ENCODE measurements around the gene SPHK2. TPM values are rescaled to one million over a fixed set of nuclear protein-coding genes. Genes with fewer than 3 reads are reported as not detected.

The SPHK2 gene
- total and polyA plus RNA-seq, 2 of the 8 experiments (the other 6 are each of a cell fraction or from before 2014, with no cell fraction given), result 43.9 to 60.9 TPM

DNA sequence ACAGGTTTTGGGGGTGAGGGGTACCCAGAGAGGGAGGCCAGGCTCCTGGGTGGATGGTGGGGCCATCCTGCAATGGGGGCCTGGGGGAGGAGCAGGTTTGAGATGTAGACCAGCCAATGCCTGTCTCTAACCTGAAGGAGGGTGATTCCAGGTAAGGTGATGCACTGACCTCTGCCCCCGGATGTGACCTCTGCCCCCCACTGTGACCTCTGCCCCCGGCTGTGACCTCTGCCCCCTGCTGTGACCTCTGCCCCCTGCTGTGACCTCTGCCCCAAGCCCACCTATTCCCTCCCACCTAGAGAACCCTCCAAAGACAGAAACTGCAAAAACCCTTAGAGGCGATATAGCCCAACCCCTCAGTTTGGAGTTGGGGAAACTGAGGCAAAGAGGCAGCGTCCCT lies 23.1 kb upstream of the SPHK2 start:
- Histone ChIP-seq H3K23me2 (ENCODE audit: low read depth, low read length) (no peaks in the 10 kb centered on the region; the same call in 1 of the 2 replicates), H3K79me1 (ENCODE audit: low read depth, low read length) (no peaks in the 10 kb centered on the region), H3K79me2 (ENCODE audit: control insufficient read depth in 1 of 2, insufficient read depth in 2 of 2, low read length in 2 of 2) (no peaks in the 10 kb centered on the region), H2BK12ac (ENCODE audit: low read depth, low read length) (no peak overlapping the region), H3K9me3 (ENCODE audit: insufficient read depth in 2 of 2, low read depth in 1 of 2, low read length in 1 of 2) (no peaks in the 10 kb centered on the region), H3K56ac (replicated peaks; ENCODE audit: insufficient read length, low read depth, low read length) (no peak overlapping the region), H3K27me3 (replicated peaks in 1 of 4; ENCODE audit: control insufficient read depth in 3 of 4, extremely low read depth in 1 of 4, insufficient read depth in 3 of 4, low read length in 3 of 4) (0 out of 7 replicates have a peak, but pooled peaks cover 0 to 3% (median 0%) of the 10 kb centered on the region in 4 experiments), H2BK5ac (ENCODE audit: low read depth, low read length) (no peak overlapping the region), H3K9ac (replicated peaks in 1 of 4; ENCODE audit: extremely low read depth in 1 of 4, low read depth in 3 of 4, low read length in 3 of 4) (no peak overlapping the region), H4K8ac (ENCODE audit: extremely low read depth, insufficient read depth, low read length) (no peak overlapping the region), H3K23ac (ENCODE audit: insufficient read length) (no peak overlapping the region), H4K20me1 (replicated peaks in 1 of 2; ENCODE audit: control insufficient read depth in 1 of 2, insufficient read depth in 2 of 2, low read length in 2 of 2) (peaks cover 0 to 2% of the 10 kb centered on the region in 2 experiments), H3K36me3 (ENCODE audit: control insufficient read depth in 2 of 4, insufficient read depth in 4 of 4, low read length in 3 of 4) (no peaks in the 10 kb centered on the region), H2AFZ (ENCODE audit: low read length) (no peak overlapping the region), H3K4me3 (ENCODE audit: extremely low read depth in 1 of 4, insufficient read depth in 2 of 4, low read depth in 3 of 4, low read length in 4 of 4) (no peak overlapping the region), H3K4me2 (ENCODE audit: insufficient read depth in 1 of 2, low read depth in 2 of 2, low read length in 2 of 2) (no peak overlapping the region), H2BK120ac (replicated peaks; ENCODE audit: low read depth, low read length) (no peak overlapping the region), H2BK15ac (ENCODE audit: low read length) (no peak overlapping the region), H3K4me1 (replicated peaks in 1 of 4; ENCODE audit: control insufficient read depth in 3 of 4, insufficient read depth in 4 of 4, low read length in 3 of 4) (no peaks in the 10 kb centered on the region), H3K14ac (ENCODE audit: insufficient read length) (no peak overlapping the region), H2BK20ac (ENCODE audit: low read length) (no peak overlapping the region), H4K5ac (ENCODE audit: insufficient read length, low read depth, low read length) (no peak overlapping the region), H3K27ac (ENCODE audit: low read depth, low read length) (no peak overlapping the region), H4K91ac (replicated peaks; ENCODE audit: insufficient read length, low read length) (no peak overlapping the region), H3K4ac (replicated peaks; ENCODE audit: insufficient read length, low read depth, low read length) (no peak overlapping the region), H3K18ac (ENCODE audit: extremely low read depth, low read length) (no peak overlapping the region), H2AK5ac (ENCODE audit: low read depth, low read length) (no peak overlapping the region)
- CTCF ChIA-PET (ENCODE audit: partially characterized antibody), result interaction anchor here (1.1 to 13.5 kb wide), 3 partner anchors 8 to 12 kb away, joined by 4 to 143 read pairs (median 6); partner anchors contain the start of gene SPACA4
- POLR2A ChIA-PET (ENCODE audit: partially characterized antibody), result interaction anchor here (3.8 to 16.9 kb wide), 2 partner anchors 12 to 20 kb away, joined by 17 to 175 read pairs; partner anchors contain the start of genes FAM83E, RPL18, SPACA4 and SPHK2
- FAIRE-seq (no peak), DNase-seq (ENCODE audit: low read depth in 1 of 2, low spot score in 2 of 2) (no peak)
- 89% methylated on average over 3 of the region's 4 CpGs; no CpG with 5 or more reads in 1 of the 2 experiments for WGBS, 2 experiments (ENCODE audit: extremely low coverage in 1 of 2, insufficient coverage in 1 of 2, insufficient read length in 1 of 2, insufficient replicate concordance in 2 of 2, low coverage in 1 of 2, low lambda C conversion rate in 2 of 2, missing lambda C conversion rate in 1 of 2)
- no peak for TF ChIP-seq CREB1 (IDR thresholded peaks at IDR 0.05)

Data from H1 (cell line).